ENCODE data around the gene TTC34. TPM values are rescaled to one million over a fixed set of nuclear protein-coding genes. Genes with fewer than 3 reads are reported as not detected.

TTC34 gene
- total and polyA plus RNA-seq, 2 donors (not counting 1 experiment from before 2014, with no cell fraction given) = 0.05 to 0.17 TPM

DNA sequence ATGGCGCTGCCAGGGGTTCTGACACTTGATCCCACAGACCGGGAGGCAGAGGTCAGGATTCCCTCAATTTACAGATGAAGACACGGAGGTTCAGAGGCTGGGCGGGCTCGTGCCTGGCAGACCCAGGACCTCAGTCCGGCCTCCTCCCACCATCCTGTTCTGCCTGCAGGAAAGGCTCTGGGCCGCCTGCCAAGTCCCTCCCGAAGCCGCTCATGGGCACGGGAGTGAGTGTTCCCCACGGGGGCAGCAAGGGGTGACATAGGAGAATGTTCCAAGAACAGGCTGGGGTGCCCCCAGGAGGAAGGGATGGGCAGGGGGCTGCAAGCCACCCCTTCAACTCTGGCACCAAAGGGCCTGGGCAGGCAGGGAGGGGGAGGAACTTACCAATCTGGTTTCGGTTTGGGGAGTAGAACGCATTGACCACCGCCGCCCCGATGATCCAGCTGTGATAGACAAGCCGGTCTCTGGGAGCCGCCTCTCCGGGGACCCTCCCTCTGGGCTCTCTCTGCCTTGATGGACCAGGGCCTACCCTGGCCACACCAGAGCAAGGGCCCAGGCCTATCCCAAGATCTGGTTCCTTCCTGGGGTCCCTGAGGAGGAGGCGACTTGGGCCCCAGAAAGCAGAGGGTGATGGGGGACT lies 207.4 kb downstream of the TTC34 start:
- peaks cover 3% of the 10 kb centered on the region for H3K4me1 ChIP-seq (ENCODE audit: control insufficient read depth, extremely low read depth, insufficient read depth, low read length)
- TF ChIP-seq EZH2 (IDR thresholded peaks at IDR 0.05; ENCODE audit: low read length, missing control alignments) = no peak
- TF ChIP-seq, protein P1, sequence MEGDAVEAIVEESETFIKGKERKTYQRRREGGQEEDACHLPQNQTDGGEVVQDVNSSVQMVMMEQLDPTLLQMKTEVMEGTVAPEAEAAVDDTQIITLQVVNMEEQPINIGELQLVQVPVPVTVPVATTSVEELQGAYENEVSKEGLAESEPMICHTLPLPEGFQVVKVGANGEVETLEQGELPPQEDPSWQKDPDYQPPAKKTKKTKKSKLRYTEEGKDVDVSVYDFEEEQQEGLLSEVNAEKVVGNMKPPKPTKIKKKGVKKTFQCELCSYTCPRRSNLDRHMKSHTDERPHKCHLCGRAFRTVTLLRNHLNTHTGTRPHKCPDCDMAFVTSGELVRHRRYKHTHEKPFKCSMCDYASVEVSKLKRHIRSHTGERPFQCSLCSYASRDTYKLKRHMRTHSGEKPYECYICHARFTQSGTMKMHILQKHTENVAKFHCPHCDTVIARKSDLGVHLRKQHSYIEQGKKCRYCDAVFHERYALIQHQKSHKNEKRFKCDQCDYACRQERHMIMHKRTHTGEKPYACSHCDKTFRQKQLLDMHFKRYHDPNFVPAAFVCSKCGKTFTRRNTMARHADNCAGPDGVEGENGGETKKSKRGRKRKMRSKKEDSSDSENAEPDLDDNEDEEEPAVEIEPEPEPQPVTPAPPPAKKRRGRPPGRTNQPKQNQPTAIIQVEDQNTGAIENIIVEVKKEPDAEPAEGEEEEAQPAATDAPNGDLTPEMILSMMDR (conservative IDR thresholded peaks at IDR 0.05 in 1 of 2, IDR thresholded peaks at IDR 0.05 in 1 of 2; ENCODE audit: low read depth in 1 of 2, low read length in 2 of 2) = no peak
- no peak overlapping the region for H3K27ac ChIP-seq (ENCODE audit: insufficient read depth, low read length)
- no peaks in the 10 kb centered on the region for H3K79me2 ChIP-seq (ENCODE audit: control insufficient read depth, insufficient read depth, low read length)
- no peaks in the 10 kb centered on the region for H3K36me3 ChIP-seq (ENCODE audit: control insufficient read depth, insufficient read depth, low read length)
- no peaks in the 10 kb centered on the region for H3K9me3 ChIP-seq (ENCODE audit: control insufficient read depth, insufficient read depth, low read depth, low read length)
- no peaks in the 10 kb centered on the region for H4K20me1 ChIP-seq (ENCODE audit: control insufficient read depth, extremely low read depth, insufficient read depth, low read length)
- peak; percentile 13 to 37 for DNase-seq (ENCODE audit: low read depth in 2 of 2)
- no peak overlapping the region for H3K9ac ChIP-seq (ENCODE audit: insufficient read depth, low read length)
- peak overlapping the region in 1 of 4 experiments; percentile 6 for H3K4me3 ChIP-seq (replicated peaks in 1 of 4; ENCODE audit: control extremely low read depth in 1 of 4, insufficient read depth in 1 of 4, low read depth in 3 of 4, low read length in 4 of 4)
- peak overlapping the region; percentile 63 for H3K4me2 ChIP-seq (ENCODE audit: extremely low read depth, insufficient read depth, low read length)
- peak overlapping the region; percentile 53 for H2AFZ ChIP-seq (ENCODE audit: low read length)
- no peaks in the 10 kb centered on the region for H3K27me3 ChIP-seq (ENCODE audit: control insufficient read depth, insufficient read depth, low read length)

DNA sequence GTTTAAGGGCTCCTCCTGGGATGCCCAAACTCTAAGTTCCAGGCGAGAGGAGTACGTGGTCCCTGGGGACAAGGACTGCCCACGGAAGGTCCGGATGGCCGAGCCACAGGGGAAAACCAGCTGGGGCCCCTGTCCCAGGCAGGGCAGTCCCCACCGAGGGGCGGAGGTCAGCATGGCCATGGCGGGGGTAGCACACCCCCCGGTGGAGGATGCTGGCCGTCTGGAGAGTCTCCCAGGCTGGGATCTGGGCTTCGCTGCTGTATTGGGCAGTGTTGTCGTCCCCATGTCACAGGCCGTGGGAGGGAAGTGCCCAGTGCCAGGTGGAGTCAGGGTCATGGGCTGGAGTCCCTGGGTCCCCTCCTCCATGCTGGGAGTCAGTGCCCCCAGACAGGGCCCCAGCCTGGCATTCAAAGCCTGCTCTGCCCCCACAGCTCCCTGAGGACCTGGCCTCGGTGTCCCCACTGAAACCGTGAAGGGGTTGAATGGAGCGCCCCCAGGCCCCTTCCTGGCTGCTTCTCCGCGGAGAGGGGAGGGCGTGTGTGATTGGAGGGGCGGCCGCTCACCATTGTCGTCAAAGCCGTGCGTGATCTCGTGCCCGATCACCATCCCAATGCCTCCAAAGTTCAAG lies 208.1 kb downstream of the TTC34 start:
- Histone ChIP-seq H3K27me3 (ENCODE audit: control insufficient read depth, insufficient read depth, low read length) (no peaks in the 10 kb centered on the region), H3K4me3 (replicated peaks in 1 of 4; ENCODE audit: control extremely low read depth in 1 of 4, insufficient read depth in 1 of 4, low read depth in 3 of 4, low read length in 4 of 4) (no peak overlapping the region), H3K9ac (ENCODE audit: insufficient read depth, low read length) (no peak overlapping the region), H3K9me3 (ENCODE audit: control insufficient read depth, insufficient read depth, low read depth, low read length) (no peaks in the 10 kb centered on the region), H4K20me1 (ENCODE audit: control insufficient read depth, extremely low read depth, insufficient read depth, low read length) (no peaks in the 10 kb centered on the region), H3K4me2 (ENCODE audit: extremely low read depth, insufficient read depth, low read length) (no peak overlapping the region), H3K27ac (ENCODE audit: insufficient read depth, low read length) (no peak overlapping the region), H2AFZ (ENCODE audit: low read length) (no peak overlapping the region), H3K4me1 (ENCODE audit: control insufficient read depth, extremely low read depth, insufficient read depth, low read length) (peaks cover 3% of the 10 kb centered on the region), H3K79me2 (ENCODE audit: control insufficient read depth, insufficient read depth, low read length) (no peaks in the 10 kb centered on the region), H3K36me3 (ENCODE audit: control insufficient read depth, insufficient read depth, low read length) (no peaks in the 10 kb centered on the region)
- no peak for TF ChIP-seq EZH2 (IDR thresholded peaks at IDR 0.05; ENCODE audit: low read length, missing control alignments)
- TF ChIP-seq, protein P1 (conservative IDR thresholded peaks at IDR 0.05 in 1 of 2, IDR thresholded peaks at IDR 0.05 in 1 of 2; ENCODE audit: low read depth in 1 of 2, low read length in 2 of 2) = no peak
- DNase-seq (ENCODE audit: low read depth in 2 of 2) = no peak

DNA sequence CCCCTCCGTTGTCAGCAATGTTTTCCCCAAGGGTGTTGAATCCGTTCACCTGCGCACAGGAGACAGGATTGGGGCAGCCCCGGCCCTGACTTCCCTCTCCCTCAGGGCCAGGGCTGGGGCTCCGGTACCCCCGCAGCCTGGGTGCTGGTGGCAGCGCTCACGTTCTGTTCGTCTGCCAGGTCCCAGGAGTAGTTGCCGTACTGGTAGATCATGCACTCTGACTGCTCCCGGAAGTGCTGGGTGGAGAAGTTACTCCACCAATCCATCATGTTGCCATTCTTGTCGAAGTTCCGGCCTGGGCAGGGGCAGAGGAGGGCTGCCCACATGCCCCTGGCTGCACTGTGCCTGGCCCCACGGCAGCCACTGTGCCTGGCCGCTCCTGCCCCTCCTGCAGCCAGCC lies 208.8 kb downstream of the TTC34 start:
- no peak for DNase-seq (ENCODE audit: low read depth in 2 of 2)
- no peaks in the 10 kb centered on the region for H3K27me3 ChIP-seq (ENCODE audit: control insufficient read depth, insufficient read depth, low read length)
- H3K4me2 ChIP-seq (ENCODE audit: extremely low read depth, insufficient read depth, low read length) = no peak overlapping the region
- H2AFZ ChIP-seq (ENCODE audit: low read length) = no peak overlapping the region
- H3K9ac ChIP-seq (ENCODE audit: insufficient read depth, low read length) = no peak overlapping the region
- H3K4me3 ChIP-seq (replicated peaks in 1 of 4; ENCODE audit: control extremely low read depth in 1 of 4, insufficient read depth in 1 of 4, low read depth in 3 of 4, low read length in 4 of 4) = no peak overlapping the region
- no peaks in the 10 kb centered on the region for H3K79me2 ChIP-seq (ENCODE audit: control insufficient read depth, insufficient read depth, low read length)
- no peaks in the 10 kb centered on the region for H4K20me1 ChIP-seq (ENCODE audit: control insufficient read depth, extremely low read depth, insufficient read depth, low read length)
- TF ChIP-seq EZH2 (IDR thresholded peaks at IDR 0.05; ENCODE audit: low read length, missing control alignments) = no peak
- TF ChIP-seq, protein P1 (conservative IDR thresholded peaks at IDR 0.05 in 1 of 2, IDR thresholded peaks at IDR 0.05 in 1 of 2; ENCODE audit: low read depth in 1 of 2, low read length in 2 of 2) = no peak
- no peaks in the 10 kb centered on the region for H3K9me3 ChIP-seq (ENCODE audit: control insufficient read depth, insufficient read depth, low read depth, low read length)
- no peak overlapping the region for H3K27ac ChIP-seq (ENCODE audit: insufficient read depth, low read length)
- H3K4me1 ChIP-seq (ENCODE audit: control insufficient read depth, extremely low read depth, insufficient read depth, low read length) = peaks cover 4% of the 10 kb centered on the region
- H3K36me3 ChIP-seq (ENCODE audit: control insufficient read depth, insufficient read depth, low read length) = no peaks in the 10 kb centered on the region

Data from fibroblast of lung (primary cell).